BJ (cell line): Measurements from ENCODE around the gene OR1C1. TPM values are rescaled to one million over a fixed set of nuclear protein-coding genes. Genes with fewer than 3 reads are reported as not detected.
"Not testable (repeated sequence)": the region's sequence is repeated elsewhere in the genome, so short reads cannot be mapped to it uniquely, and the experiment has no call there.

Experiments used
- CTCF ChIA-PET: fragments of 350-600 bp; formaldehyde crosslinking; extraction: SDS; loops from one replicate; lab custom pipeline; 2021; ENCODE audit warnings: antibody characterized with exemption, inconsistent platforms; lab: Yijun Ruan, JAX
- POLR2A ChIA-PET: fragments of 300-600 bp; sonication (Branson Sonifier 250); formaldehyde crosslinking; extraction: SDS; loops from one replicate; lab custom pipeline; 2021; ENCODE audit warnings: antibody characterized with exemption; lab: Charles Lee
- DNase-seq: peaks from one replicate; pipeline ENCODE4 v3.0.0-alpha.2; 2011; ENCODE audit warnings: low read depth
- H3K27me3 ChIP-seq: 2 replicates; pipeline ENCODE4 v1.6.0; 2011; ENCODE audit warnings: low read length; ENCODE audit not compliant: control insufficient read depth, insufficient read depth
- H3K36me3 ChIP-seq: 2 replicates; pipeline ENCODE4 v1.5.1; 2011; ENCODE audit warnings: low read length; ENCODE audit not compliant: control insufficient read depth, insufficient read depth
- H3K4me3 ChIP-seq: 2 replicates; pipeline ENCODE4 v1.5.1; 2011; ENCODE audit warnings: low read depth, mild to moderate bottlenecking, control low read depth, low read length
- CTCF ChIP-seq: IDR thresholded peaks from 2 replicates; pipeline ENCODE4 v1.5.1; 2011; ENCODE audit warnings: low read depth, mild to moderate bottlenecking, control low read depth, inconsistent platforms, low read length, moderate library complexity; ENCODE audit not compliant: insufficient read depth
- polyA plus RNA-seq: library from polyadenylated mRNA; depleted of rRNA; stranded (reverse); fragments of >200 nt; gene quantifications from 2 replicates; pipeline ENCODE4 v1.2.3, GENCODE V29; 2011; rRNA removed

OR1C1 gene
- polyA plus RNA-seq, 1 experiment, result not detected

- DNase-seq, result no peak
- Histone ChIP-seq H3K4me3 (no peak overlapping the region), H3K36me3 (no peaks in the 10 kb centered on the region), H3K27me3 (no peaks in the 10 kb centered on the region)
- TF ChIP-seq CTCF, result no peak
- ChIA-PET CTCF (no interaction called here), POLR2A (no interaction called here)
These were observed 39.1 kb downstream of the OR1C1 start for GRCh38 chr1:247721222-247721621.

- H3K4me3 ChIP-seq, result no peak within 1 kb of the TSS
- DNase-seq, result no peak
- POLR2A ChIA-PET, result no interaction called here
- no peak for TF ChIP-seq CTCF
- H3K36me3 ChIP-seq, result no peaks in the 10 kb centered on the region
- H3K27me3 ChIP-seq, result no peaks in the 10 kb centered on the region
- CTCF ChIA-PET, result no interaction called here
These were observed 43.8 kb downstream of the OR1C1 start, which contains the start of gene OR6F1 for GRCh38 chr1:247716546-247716945. TSS of gene OR6F1 (minus strand) at chr1:247716646. CDS start at chr1:247712755, 3,891 bp downstream.

GRCh38 chr1:247713753-247714152, 46.6 kb downstream of the OR1C1 start:
- no peak for TF ChIP-seq CTCF
- Histone ChIP-seq H3K36me3 (no peaks in the 10 kb centered on the region), H3K4me3 (no peak overlapping the region), H3K27me3 (no peaks in the 10 kb centered on the region)
- DNase-seq, result no peak
- ChIA-PET POLR2A (no interaction called here), CTCF (no interaction called here)

GRCh38 chr1:247710681-247711080, 49.7 kb downstream of the OR1C1 start:
- H3K36me3 ChIP-seq, POLR2A ChIA-PET, H3K4me3 ChIP-seq, CTCF ChIA-PET, DNase-seq, H3K27me3 ChIP-seq: not testable (repeated sequence)

Other genes starting within 250 kb of the OR1C1 start
- gene OR2C3, start 224.1 kb downstream of the OR1C1 start, polyA plus RNA-seq, result not detected in 2 replicates
- gene GCSAML, start 211.4 kb downstream of the OR1C1 start, polyA plus RNA-seq, result not detected in 2 replicates
- not detected in 2 replicates for gene OR2G2, start 172.2 kb downstream of the OR1C1 start, polyA plus RNA-seq
- not detected in 2 replicates for gene OR2G3, start 155.0 kb downstream of the OR1C1 start, polyA plus RNA-seq
- gene OR13G1, start 80.8 kb downstream of the OR1C1 start, polyA plus RNA-seq, result not detected in 2 replicates
- gene OR6F1, start 43.9 kb downstream of the OR1C1 start, polyA plus RNA-seq, result not detected in 2 replicates
- not detected in 2 replicates for gene OR14K1, start 21.9 kb downstream of the OR1C1 start, polyA plus RNA-seq
- not detected in 2 replicates for gene OR14A2, start 12.4 kb downstream of the OR1C1 start, polyA plus RNA-seq
- not detected in 2 replicates for gene OR14A16, start 63.6 kb upstream of the OR1C1 start, polyA plus RNA-seq
- not detected in 2 replicates for gene OR11L1, start 81.3 kb upstream of the OR1C1 start, polyA plus RNA-seq
- not detected in 2 replicates for gene TRIM58, start 96.6 kb upstream of the OR1C1 start, polyA plus RNA-seq
- not detected in 2 replicates for gene OR2W3, start 135.0 kb upstream of the OR1C1 start, polyA plus RNA-seq
- not detected in 2 replicates for gene OR2T8, start 159.7 kb upstream of the OR1C1 start, polyA plus RNA-seq
- gene OR2AJ1, start 164.3 kb upstream of the OR1C1 start, polyA plus RNA-seq, result not detected in 2 replicates
- gene OR2L8, start 188.3 kb upstream of the OR1C1 start, polyA plus RNA-seq, result not detected in 2 replicates
- not detected in 2 replicates for gene OR2AK2, start 204.7 kb upstream of the OR1C1 start, polyA plus RNA-seq